Measurements from ENCODE around the gene B4GALT6. TPM values are rescaled to one million over a fixed set of nuclear protein-coding genes. Genes with fewer than 3 reads are reported as not detected.
A peak's percentile ranks its signal among the peaks of the same experiment; 100 is the strongest.

The B4GALT6 gene
- polyA plus RNA-seq, 1 donor (not counting 4 experiments of a cell fraction or from before 2014, with no cell fraction given), result 7.1 TPM

DNA sequence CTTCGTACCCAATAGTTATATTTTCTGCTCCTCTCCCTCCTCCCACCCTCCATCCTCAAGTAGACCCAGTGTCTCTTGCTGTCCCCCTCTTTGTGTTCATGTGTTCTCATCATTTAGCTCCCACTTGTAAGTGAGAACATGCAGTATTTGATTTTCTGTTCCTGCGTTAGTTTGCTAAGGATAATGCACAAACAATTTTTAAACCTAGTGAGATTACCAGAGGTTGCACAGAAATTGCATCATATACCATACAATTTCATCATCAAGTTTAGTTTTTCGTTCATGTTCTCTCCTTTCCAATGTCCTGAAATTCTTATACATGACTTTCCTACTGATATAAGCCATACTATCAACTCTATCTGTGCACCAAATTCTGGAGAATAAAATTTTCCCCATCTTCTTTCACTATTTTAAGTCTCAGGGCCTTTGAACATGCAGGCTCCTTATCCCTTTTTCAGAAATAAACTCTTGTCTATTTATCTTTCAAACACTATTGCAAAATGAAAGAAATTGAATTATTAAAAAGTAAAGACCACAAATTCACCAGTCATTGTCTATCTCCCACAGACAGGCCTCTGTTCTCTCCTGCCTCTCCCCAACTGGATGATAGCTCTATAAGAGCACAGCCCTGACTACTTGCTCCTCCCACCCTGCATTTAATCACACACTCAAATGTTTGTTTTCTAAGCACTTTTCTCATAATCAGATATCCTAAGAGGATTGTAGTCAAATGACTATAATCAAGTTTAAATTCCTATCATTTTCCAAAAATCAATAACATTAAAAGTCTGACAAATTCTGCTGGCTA is 27.2 kb upstream of the B4GALT6 start:
- TF ChIP-seq, protein P1, sequence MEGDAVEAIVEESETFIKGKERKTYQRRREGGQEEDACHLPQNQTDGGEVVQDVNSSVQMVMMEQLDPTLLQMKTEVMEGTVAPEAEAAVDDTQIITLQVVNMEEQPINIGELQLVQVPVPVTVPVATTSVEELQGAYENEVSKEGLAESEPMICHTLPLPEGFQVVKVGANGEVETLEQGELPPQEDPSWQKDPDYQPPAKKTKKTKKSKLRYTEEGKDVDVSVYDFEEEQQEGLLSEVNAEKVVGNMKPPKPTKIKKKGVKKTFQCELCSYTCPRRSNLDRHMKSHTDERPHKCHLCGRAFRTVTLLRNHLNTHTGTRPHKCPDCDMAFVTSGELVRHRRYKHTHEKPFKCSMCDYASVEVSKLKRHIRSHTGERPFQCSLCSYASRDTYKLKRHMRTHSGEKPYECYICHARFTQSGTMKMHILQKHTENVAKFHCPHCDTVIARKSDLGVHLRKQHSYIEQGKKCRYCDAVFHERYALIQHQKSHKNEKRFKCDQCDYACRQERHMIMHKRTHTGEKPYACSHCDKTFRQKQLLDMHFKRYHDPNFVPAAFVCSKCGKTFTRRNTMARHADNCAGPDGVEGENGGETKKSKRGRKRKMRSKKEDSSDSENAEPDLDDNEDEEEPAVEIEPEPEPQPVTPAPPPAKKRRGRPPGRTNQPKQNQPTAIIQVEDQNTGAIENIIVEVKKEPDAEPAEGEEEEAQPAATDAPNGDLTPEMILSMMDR (optimal IDR thresholded peaks at IDR 0.05 in 1 of 3, IDR thresholded peaks at IDR 0.05 in 1 of 3, conservative IDR thresholded peaks at IDR 0.05 in 1 of 3; ENCODE audit: extremely low read depth in 1 of 3, insufficient read depth in 2 of 3, low read length in 3 of 3), result no peak
- TF ChIP-seq EZH2 (IDR thresholded peaks at IDR 0.05; ENCODE audit: low read length), result no peak
- Histone ChIP-seq H3K27ac (ENCODE audit: control insufficient read depth, insufficient read depth, low read length) (no peak overlapping the region), H3K27me3 (ENCODE audit: control insufficient read depth, extremely low read depth, insufficient read depth, low read length) (no peaks in the 10 kb centered on the region), H3K9me1 (ENCODE audit: control insufficient read depth, extremely low read depth, insufficient read depth, low read length) (no peaks in the 10 kb centered on the region), H3K9ac (ENCODE audit: control insufficient read depth, extremely low read depth, insufficient read depth, low read length) (no peak overlapping the region), H2AFZ (ENCODE audit: control insufficient read depth, low read length) (no peak overlapping the region), H3K4me2 (ENCODE audit: control insufficient read depth, extremely low read depth, insufficient read depth, low read depth, low read length) (no peak overlapping the region), H3K9me3 (ENCODE audit: control insufficient read depth, low read depth, low read length) (no peaks in the 10 kb centered on the region), H3K36me3 (ENCODE audit: control insufficient read depth in 2 of 2, extremely low read depth in 1 of 2, insufficient read depth in 2 of 2, low read length in 2 of 2) (no peaks in the 10 kb centered on the region), H3K4me3 (ENCODE audit: control insufficient read depth in 2 of 3, extremely low read depth in 1 of 3, insufficient read depth in 2 of 3, low read depth in 1 of 3, low read length in 3 of 3) (no peak overlapping the region), H4K20me1 (ENCODE audit: control insufficient read depth, extremely low read depth, insufficient read depth, low read length) (no peaks in the 10 kb centered on the region), H3K79me2 (ENCODE audit: control insufficient read depth, insufficient read depth, low read length) (no peaks in the 10 kb centered on the region), H3K4me1 (ENCODE audit: control insufficient read depth, extremely low read depth, insufficient read depth, low read length) (peaks cover 6% of the 10 kb centered on the region)
- FAIRE-seq (no peak), DNase-seq (ENCODE audit: low read depth, low spot score) (no peak)
- dilution Hi-C loops (cut with MboI; ENCODE audit: extremely low pct_ligation_motif_present, low sequenced_read_pairs), result no loop called here

- Histone ChIP-seq H4K20me1 (ENCODE audit: control insufficient read depth, extremely low read depth, insufficient read depth, low read length) (no peaks in the 10 kb centered on the region), H2AFZ (ENCODE audit: control insufficient read depth, low read length) (no peak overlapping the region), H3K9me1 (ENCODE audit: control insufficient read depth, extremely low read depth, insufficient read depth, low read length) (no peaks in the 10 kb centered on the region), H3K9me3 (ENCODE audit: control insufficient read depth, low read depth, low read length) (no peaks in the 10 kb centered on the region), H3K9ac (ENCODE audit: control insufficient read depth, extremely low read depth, insufficient read depth, low read length) (no peak overlapping the region), H3K36me3 (ENCODE audit: control insufficient read depth in 2 of 2, extremely low read depth in 1 of 2, insufficient read depth in 2 of 2, low read length in 2 of 2) (no peaks in the 10 kb centered on the region), H3K27me3 (ENCODE audit: control insufficient read depth, extremely low read depth, insufficient read depth, low read length) (no peaks in the 10 kb centered on the region), H3K27ac (ENCODE audit: control insufficient read depth, insufficient read depth, low read length) (no peak overlapping the region), H3K79me2 (ENCODE audit: control insufficient read depth, insufficient read depth, low read length) (no peaks in the 10 kb centered on the region), H3K4me1 (ENCODE audit: control insufficient read depth, extremely low read depth, insufficient read depth, low read length) (peaks cover 6% of the 10 kb centered on the region), H3K4me3 (ENCODE audit: control insufficient read depth in 2 of 3, extremely low read depth in 1 of 3, insufficient read depth in 2 of 3, low read depth in 1 of 3, low read length in 3 of 3) (no peak overlapping the region), H3K4me2 (ENCODE audit: control insufficient read depth, extremely low read depth, insufficient read depth, low read depth, low read length) (no peak overlapping the region)
- DNase-seq (ENCODE audit: low read depth, low spot score), result no peak
- TF ChIP-seq, protein P1 (optimal IDR thresholded peaks at IDR 0.05 in 1 of 3, IDR thresholded peaks at IDR 0.05 in 1 of 3, conservative IDR thresholded peaks at IDR 0.05 in 1 of 3; ENCODE audit: extremely low read depth in 1 of 3, insufficient read depth in 2 of 3, low read length in 3 of 3), result peak in 1 of 3 experiments; percentile 26
- TF ChIP-seq EZH2 (IDR thresholded peaks at IDR 0.05; ENCODE audit: low read length), result no peak
- FAIRE-seq, result no peak
- dilution Hi-C loops (cut with MboI; ENCODE audit: extremely low pct_ligation_motif_present, low sequenced_read_pairs), result no loop called here
These were observed 26.4 kb upstream of the B4GALT6 start for GRCh38 chr18:31710826-31711225.

Data from keratinocyte (primary cell).